ENCODE data around the gene ANKFN1. TPM values are rescaled to one million over a fixed set of nuclear protein-coding genes. Genes with fewer than 3 reads are reported as not detected.

Gene ANKFN1
- total and polyA plus RNA-seq, 11 donors: not detected

DNA sequence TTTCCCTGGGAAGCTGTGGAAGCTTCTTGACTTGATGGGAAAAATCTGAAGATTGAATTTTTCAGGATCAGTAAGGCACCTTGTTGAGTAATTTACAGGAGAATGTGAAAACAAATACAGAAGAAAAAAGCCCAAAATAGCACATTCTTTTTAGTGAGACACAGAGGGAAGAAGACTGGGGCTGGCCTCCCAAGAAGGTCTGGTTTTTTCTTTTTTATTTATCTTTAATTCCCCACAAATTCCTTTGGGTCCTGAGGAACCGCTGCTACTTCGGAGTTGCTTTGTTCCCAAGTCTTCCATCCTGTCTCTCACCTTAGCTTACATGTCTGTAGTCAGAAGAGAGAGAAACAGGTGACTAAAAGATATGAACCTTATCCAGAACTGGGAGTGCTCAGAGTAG, 273.6 kb downstream of the ANKFN1 start:
- Histone ChIP-seq H3K4me3 (no peak overlapping the region), H3K27me3 (peaks cover 0 to 8% (median 0%) of the 10 kb centered on the region in 9 donors), H3K27ac (no peak overlapping the region), H3K4me1 (no peaks in the 10 kb centered on the region), H3K36me3 (no peaks in the 10 kb centered on the region), H3K9me3 (no peaks in the 10 kb centered on the region)
- ATAC-seq (no peak), DNase-seq (no peak)
- intact Hi-C loops (cut with DNase I): loop anchor here in 1 of 10 donors (10.0 kb wide), 1 partner anchor 62 kb away; no protein-coding TSS in a partner anchor
- 70 to 74% (median 72%) methylated on average over 2 of the region's 2 CpGs for whole genome bisulfite sequencing, 4 donors
- TF ChIP-seq POLR2A (IDR thresholded peaks at IDR 0.05): no peak
- TF ChIP-seq, protein P1, sequence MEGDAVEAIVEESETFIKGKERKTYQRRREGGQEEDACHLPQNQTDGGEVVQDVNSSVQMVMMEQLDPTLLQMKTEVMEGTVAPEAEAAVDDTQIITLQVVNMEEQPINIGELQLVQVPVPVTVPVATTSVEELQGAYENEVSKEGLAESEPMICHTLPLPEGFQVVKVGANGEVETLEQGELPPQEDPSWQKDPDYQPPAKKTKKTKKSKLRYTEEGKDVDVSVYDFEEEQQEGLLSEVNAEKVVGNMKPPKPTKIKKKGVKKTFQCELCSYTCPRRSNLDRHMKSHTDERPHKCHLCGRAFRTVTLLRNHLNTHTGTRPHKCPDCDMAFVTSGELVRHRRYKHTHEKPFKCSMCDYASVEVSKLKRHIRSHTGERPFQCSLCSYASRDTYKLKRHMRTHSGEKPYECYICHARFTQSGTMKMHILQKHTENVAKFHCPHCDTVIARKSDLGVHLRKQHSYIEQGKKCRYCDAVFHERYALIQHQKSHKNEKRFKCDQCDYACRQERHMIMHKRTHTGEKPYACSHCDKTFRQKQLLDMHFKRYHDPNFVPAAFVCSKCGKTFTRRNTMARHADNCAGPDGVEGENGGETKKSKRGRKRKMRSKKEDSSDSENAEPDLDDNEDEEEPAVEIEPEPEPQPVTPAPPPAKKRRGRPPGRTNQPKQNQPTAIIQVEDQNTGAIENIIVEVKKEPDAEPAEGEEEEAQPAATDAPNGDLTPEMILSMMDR (IDR thresholded peaks at IDR 0.05): no peak

DNA sequence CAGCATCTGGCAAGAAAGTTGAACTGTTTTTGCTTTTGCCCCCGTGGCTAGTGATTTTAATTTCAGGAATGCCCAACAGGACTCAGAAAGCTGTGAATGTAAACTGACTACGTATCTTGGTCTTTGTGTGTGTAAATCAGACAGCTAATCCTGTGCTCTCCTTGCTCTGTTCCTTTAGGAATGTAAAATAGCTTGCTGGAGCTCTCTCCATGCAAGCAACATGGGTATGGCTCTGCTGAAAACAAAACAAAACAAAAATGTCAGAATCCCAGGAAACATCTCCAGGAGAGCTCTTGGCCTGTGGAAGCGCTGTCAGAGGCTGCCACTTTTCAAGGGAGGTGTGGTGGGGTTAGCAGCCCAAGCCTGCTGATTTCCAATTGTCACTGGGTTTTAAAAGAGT, 278.5 kb downstream of the ANKFN1 start:
- Histone ChIP-seq H3K4me1 (no peaks in the 10 kb centered on the region), H3K9me3 (no peaks in the 10 kb centered on the region)

DNA sequence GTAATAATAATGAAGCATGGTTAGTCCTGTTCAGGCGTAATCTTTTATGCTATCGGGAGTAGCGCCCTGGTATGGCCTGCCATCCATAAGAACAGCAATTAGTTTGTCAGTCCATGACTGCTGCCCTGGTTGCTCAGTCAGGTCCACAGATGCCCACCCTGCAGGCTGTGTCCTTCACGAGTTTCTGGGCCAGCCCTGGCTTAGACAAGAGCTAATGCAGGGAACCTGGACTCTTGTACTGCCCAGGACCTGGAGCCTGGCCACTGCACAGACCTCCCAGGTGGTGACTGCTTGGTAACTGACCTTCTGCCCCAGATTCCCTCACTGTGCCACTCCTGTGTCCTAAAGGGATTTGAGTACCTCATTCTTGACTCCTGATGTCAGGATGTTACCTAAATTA, 279.2 kb downstream of the ANKFN1 start:
- no peaks in the 10 kb centered on the region for H3K4me1 ChIP-seq
- no peaks in the 10 kb centered on the region for H3K9me3 ChIP-seq
- intact Hi-C loops (cut with DNase I): no loop called here
- H3K27me3 ChIP-seq: peaks cover 0 to 12% (median 0%) of the 10 kb centered on the region in 9 donors
- 78 to 87% (median 84%) methylated on average over 4 of the region's 4 CpGs for WGBS, 4 donors
- TF ChIP-seq, protein P1 (IDR thresholded peaks at IDR 0.05): no peak
- no peak for TF ChIP-seq POLR2A (IDR thresholded peaks at IDR 0.05)
- H3K27ac ChIP-seq: no peak overlapping the region
- no peak for ATAC-seq
- no peak for DNase-seq
- no peak overlapping the region for H3K4me3 ChIP-seq
- no peaks in the 10 kb centered on the region for H3K36me3 ChIP-seq

More for the DNA sequence above, 278.5 kb downstream of the ANKFN1 start:
- Histone ChIP-seq H3K36me3 (no peaks in the 10 kb centered on the region), H3K27me3 (peaks cover 0 to 17% (median 0%) of the 10 kb centered on the region in 9 donors), H3K27ac (no peak overlapping the region), H3K4me3 (no peak overlapping the region)
- TF ChIP-seq POLR2A (IDR thresholded peaks at IDR 0.05): no peak
- TF ChIP-seq, protein P1 (IDR thresholded peaks at IDR 0.05): no peak
- DNase-seq: no peak
- ATAC-seq: no peak
- WGBS, 4 donors: 68 to 73% (median 71%) methylated on average over 3 of the region's 3 CpGs
- intact Hi-C loops (cut with DNase I): no loop called here

DNA sequence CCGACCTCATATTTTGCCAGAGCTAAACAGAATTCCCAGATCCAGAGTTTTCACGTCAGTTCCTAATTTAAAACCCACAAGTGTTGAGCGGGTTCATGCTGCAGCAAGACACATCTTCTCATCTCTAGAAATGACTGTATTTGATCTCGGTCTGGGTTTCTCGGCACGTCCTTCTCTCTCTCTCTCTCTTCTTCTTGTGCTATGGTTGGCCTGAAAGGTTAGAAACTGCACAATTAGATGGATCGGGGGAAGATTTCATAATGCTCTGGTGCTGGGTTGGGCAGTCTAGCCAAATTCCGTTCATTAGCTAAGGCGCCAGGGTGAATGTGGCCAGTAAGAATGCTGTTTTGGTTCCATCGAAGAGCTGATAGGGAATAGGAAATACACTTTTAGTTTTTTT, 281.3 kb downstream of the ANKFN1 start:
- Histone ChIP-seq H3K4me3 (no peak overlapping the region), H3K9me3 (no peaks in the 10 kb centered on the region), H3K27ac (no peak overlapping the region), H3K4me1 (no peaks in the 10 kb centered on the region), H3K36me3 (no peaks in the 10 kb centered on the region), H3K27me3 (peaks cover 0 to 12% (median 0%) of the 10 kb centered on the region in 9 donors)
- 83 to 86% (median 85%) methylated on average over 10 of the region's 10 CpGs for WGBS, 4 donors
- no peak for ATAC-seq
- no peak for DNase-seq
- TF ChIP-seq, protein P1 (IDR thresholded peaks at IDR 0.05): no peak
- no peak for TF ChIP-seq POLR2A (IDR thresholded peaks at IDR 0.05)
- intact Hi-C loops (cut with DNase I): no loop called here
